ENCODE measurements around the gene TBC1D19.
"Not testable (repeated sequence)": the region's sequence is repeated elsewhere in the genome, so short reads cannot be mapped to it uniquely, and the experiment has no call there.

TBC1D19 gene

GRCh38 chr4:26670903-26671537 is 87.1 kb downstream of the TBC1D19 start:
- intact Hi-C loops (cut with DNase I) = no loop called here
- DNase-seq = no peak

GRCh38 chr4:26679040-26679695 is 95.3 kb downstream of the TBC1D19 start:
- DNase-seq; intact Hi-C loops (cut with DNase I): not testable (repeated sequence)

GRCh38 chr4:26682436-26682835 is 98.6 kb downstream of the TBC1D19 start:
- DNase-seq = no peak
- intact Hi-C loops (cut with DNase I) = no loop called here

GRCh38 chr4:26685250-26685649 is 101.4 kb downstream of the TBC1D19 start:
- DNase-seq = no peak
- intact Hi-C loops (cut with DNase I) = no loop called here

- intact Hi-C loops (cut with DNase I) = no loop called here
- DNase-seq = no peak
Measured at GRCh38 chr4:26687728-26688127, 103.8 kb downstream of the TBC1D19 start.

GRCh38 chr4:26690506-26690905 is 106.6 kb downstream of the TBC1D19 start:
- no peak for DNase-seq
- intact Hi-C loops (cut with DNase I) = no loop called here

GRCh38 chr4:26692014-26692726 is 108.3 kb downstream of the TBC1D19 start:
- no peak for DNase-seq
- intact Hi-C loops (cut with DNase I) = no loop called here

- DNase-seq = peak in 4 of 10 donors; percentile 26 to 76 (median 63)
- intact Hi-C loops (cut with DNase I) = not testable (repeated sequence)
Measured at GRCh38 chr4:26694131-26694530, 110.2 kb downstream of the TBC1D19 start.

- intact Hi-C loops (cut with DNase I) = no loop called here
- no peak for DNase-seq
Measured at GRCh38 chr4:26700110-26700509, 116.2 kb downstream of the TBC1D19 start.

GRCh38 chr4:26701095-26701494 is 117.2 kb downstream of the TBC1D19 start:
- intact Hi-C loops (cut with DNase I) = no loop called here

GRCh38 chr4:26701786-26702227 is 117.9 kb downstream of the TBC1D19 start:
- no peak for DNase-seq
- intact Hi-C loops (cut with DNase I) = no loop called here

More at GRCh38 chr4:26701095-26701494, 117.2 kb downstream of the TBC1D19 start:
- DNase-seq = no peak

- intact Hi-C loops (cut with DNase I) = no loop called here
- no peak for DNase-seq
Measured at GRCh38 chr4:26707342-26707741, 123.5 kb downstream of the TBC1D19 start.

GRCh38 chr4:26709246-26709645 is 125.4 kb downstream of the TBC1D19 start:
- intact Hi-C loops (cut with DNase I) = no loop called here
- DNase-seq = no peak

- no peak for DNase-seq
- intact Hi-C loops (cut with DNase I) = loop anchor here (5.0 to 10.0 kb wide), 2 partner anchors 249 to 726 kb away; no protein-coding TSS in a partner anchor
Measured at GRCh38 chr4:26713563-26714151, 129.8 kb downstream of the TBC1D19 start.

GRCh38 chr4:26715636-26716242 is 131.9 kb downstream of the TBC1D19 start:
- no peak for DNase-seq
- intact Hi-C loops (cut with DNase I) = loop anchor here (10.0 kb wide), 1 partner anchor 251 kb away; no protein-coding TSS in a partner anchor

GRCh38 chr4:26717332-26717731 is 133.4 kb downstream of the TBC1D19 start:
- intact Hi-C loops (cut with DNase I) = loop anchor here (10.0 kb wide), 1 partner anchor 253 kb away; no protein-coding TSS in a partner anchor
- no peak for DNase-seq

GRCh38 chr4:26719954-26720552 is 136.2 kb downstream of the TBC1D19 start:
- no peak for DNase-seq
- intact Hi-C loops (cut with DNase I) = loop anchor here (10.0 kb wide), 1 partner anchor 255 kb away; no protein-coding TSS in a partner anchor

- no peak for DNase-seq
- intact Hi-C loops (cut with DNase I) = no loop called here
Measured at GRCh38 chr4:26721685-26722084, 137.8 kb downstream of the TBC1D19 start.

- intact Hi-C loops (cut with DNase I) = no loop called here
- no peak for DNase-seq
Measured at GRCh38 chr4:26723216-26723615, 139.3 kb downstream of the TBC1D19 start.

GRCh38 chr4:26724534-26724933 is 140.7 kb downstream of the TBC1D19 start:
- intact Hi-C loops (cut with DNase I) = no loop called here
- DNase-seq = no peak
